AG20443 (cell line): ENCODE results near the gene BPIFA1.
A peak's percentile ranks its signal among the peaks of the same experiment; 100 is the strongest.

ENCODE experiments used
- DNase-seq: peaks from one replicate; pipeline ENCODE4 v3.0.0; 2012; ENCODE audit warnings: low spot score, mixed read lengths

The BPIFA1 gene

GRCh38 chr20:33240923-33241322 is 5.1 kb downstream of the BPIFA1 start:
- DNase-seq, result no peak

- DNase-seq, result no peak
Observed at GRCh38 chr20:33242319-33243100, 6.7 kb downstream of the BPIFA1 start.

DNA sequence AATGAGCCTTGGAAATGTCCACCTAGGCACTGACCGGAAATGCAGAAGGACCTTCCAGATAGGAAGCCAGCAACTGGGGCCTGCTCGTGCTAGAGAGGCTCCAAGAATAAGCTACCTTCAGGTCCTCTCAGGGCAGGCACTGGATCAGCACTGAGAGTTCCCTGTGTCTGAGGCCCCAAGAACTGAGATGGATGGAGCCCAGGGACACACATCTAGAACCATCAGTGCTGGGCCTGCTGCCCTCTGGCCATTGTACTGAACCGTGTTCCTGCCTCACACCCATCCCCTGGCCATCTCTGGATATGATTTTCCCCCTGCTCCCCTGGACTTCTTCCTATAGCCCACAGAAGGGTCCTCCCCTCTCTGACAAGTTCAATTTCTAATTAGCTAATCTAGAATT is 10.3 kb downstream of the BPIFA1 start:
- DNase-seq, result no peak

GRCh38 chr20:33249456-33249855 is 13.7 kb downstream of the BPIFA1 start:
- DNase-seq, result no peak

DNA sequence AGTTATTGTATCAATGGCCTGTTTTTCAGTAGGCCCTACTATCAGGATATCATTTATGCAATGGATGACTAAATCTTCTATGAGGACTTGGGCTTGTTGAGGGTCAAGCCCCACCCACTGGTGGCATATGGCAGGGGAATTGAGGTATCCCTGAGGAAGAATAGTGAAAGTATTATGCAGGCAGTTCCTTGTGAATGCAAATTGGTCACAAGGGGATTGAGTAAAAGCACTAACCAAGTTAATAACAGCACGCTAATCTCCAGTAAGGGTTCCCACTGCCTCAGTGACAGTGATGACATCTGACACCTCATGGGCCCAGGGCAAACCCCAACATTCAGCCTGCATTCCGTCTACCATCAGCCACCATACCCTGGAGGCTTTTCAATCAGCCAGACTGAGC is 14.9 kb downstream of the BPIFA1 start:
- DNase-seq, result no peak

DNA sequence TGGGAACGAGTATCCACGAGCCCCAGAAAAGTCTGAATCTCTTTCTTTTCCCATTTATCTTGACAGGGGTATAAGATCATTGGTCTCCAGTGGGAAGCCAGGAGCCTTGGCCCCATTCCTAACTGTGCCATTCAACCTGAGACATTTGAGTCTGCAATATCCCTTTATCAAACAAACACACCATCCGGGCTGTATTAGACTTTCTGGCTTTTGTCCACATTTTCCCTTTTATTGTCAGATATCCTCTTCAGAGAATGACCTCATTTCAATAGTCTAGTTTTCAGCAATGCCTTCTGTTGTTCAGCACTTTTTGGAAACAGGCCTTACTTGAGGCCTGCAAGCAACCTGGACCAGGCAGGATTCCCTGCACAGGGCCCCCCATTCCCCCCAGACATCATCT is 15.7 kb downstream of the BPIFA1 start:
- no peak for DNase-seq

GRCh38 chr20:33252460-33252859 is 16.7 kb downstream of the BPIFA1 start:
- no peak for DNase-seq

DNA sequence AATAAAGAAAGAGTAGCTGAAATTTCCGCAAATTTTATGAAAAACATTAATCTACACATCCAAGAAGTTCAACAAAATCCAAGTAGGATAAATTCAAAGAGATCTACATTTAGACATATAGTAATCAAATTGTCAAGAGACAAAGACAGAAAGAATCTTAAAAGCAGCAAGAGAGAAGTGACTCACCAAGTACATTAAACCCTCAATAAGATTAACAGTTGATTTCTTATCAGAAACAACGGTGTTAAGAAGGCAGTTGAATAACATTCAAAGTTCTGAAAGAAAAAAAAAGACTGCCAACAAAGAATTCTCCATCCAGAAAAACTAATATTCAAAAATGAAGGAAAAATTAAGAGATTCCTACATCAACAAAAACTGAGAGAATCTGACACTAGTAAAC is 19.2 kb downstream of the BPIFA1 start:
- no peak for DNase-seq

GRCh38 chr20:33257237-33257636 is 21.4 kb downstream of the BPIFA1 start:
- DNase-seq, result no peak

- DNase-seq, result no peak
Observed at GRCh38 chr20:33259371-33259770, 23.6 kb downstream of the BPIFA1 start.

- no peak for DNase-seq
Observed at GRCh38 chr20:33261465-33261864, 25.7 kb downstream of the BPIFA1 start.

GRCh38 chr20:33262658-33263065 is 26.9 kb downstream of the BPIFA1 start:
- DNase-seq, result peak; percentile 60

GRCh38 chr20:33263784-33264183 is 28.0 kb downstream of the BPIFA1 start:
- DNase-seq, result no peak

DNA sequence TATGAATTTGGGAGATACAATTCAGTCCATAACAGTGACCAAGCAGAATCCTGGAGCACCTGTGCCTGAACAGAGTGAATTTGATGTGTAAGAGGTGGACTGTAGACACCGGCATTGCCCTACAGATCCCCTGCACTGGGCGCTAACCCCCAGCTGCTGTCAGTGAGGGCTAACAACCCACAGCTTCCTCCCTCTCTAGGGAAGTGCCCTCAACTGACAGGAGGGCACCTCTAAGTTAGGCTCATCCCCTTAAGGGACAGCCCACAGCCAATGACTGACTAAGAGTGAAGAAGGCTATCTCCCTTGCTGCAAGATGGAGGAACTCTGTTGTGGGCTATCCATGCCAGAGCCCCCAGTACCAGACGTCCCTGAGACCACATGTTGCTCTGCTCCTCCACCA is 31.9 kb downstream of the BPIFA1 start:
- DNase-seq, result no peak

DNA sequence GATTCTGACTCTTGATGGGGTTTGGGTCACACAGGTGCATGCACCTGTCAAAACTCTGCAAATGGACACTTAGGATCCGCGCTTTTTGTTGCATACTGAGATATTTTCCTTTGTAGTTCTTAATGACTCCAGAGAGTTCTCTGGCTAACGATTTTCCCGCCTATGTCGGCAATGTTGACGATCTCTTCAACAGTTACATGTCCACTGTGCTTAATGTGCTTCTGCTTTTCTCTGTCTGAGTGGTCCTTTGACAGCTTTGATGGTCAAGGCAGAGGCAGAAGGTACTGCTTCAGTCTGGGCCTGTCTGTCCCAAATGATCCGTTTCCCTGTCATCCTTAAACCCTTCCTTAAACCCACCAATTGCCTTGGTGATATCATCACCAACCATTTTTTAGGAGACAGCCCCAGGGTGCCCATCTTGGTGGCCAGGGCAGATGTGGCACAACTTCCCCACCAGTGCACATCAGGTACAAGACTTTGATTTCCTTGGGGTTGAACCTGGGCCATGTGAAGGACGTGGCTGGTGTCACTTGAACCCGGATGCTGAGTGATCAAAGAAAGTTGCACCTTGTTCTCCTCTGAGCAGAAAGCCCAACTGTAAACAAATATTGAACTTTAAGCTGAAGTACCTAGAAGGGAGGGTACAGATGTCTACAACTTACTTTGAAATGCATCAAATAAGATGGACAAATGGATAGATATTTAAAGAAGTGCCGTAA is 36.5 kb downstream of the BPIFA1 start:
- no peak for DNase-seq

DNA sequence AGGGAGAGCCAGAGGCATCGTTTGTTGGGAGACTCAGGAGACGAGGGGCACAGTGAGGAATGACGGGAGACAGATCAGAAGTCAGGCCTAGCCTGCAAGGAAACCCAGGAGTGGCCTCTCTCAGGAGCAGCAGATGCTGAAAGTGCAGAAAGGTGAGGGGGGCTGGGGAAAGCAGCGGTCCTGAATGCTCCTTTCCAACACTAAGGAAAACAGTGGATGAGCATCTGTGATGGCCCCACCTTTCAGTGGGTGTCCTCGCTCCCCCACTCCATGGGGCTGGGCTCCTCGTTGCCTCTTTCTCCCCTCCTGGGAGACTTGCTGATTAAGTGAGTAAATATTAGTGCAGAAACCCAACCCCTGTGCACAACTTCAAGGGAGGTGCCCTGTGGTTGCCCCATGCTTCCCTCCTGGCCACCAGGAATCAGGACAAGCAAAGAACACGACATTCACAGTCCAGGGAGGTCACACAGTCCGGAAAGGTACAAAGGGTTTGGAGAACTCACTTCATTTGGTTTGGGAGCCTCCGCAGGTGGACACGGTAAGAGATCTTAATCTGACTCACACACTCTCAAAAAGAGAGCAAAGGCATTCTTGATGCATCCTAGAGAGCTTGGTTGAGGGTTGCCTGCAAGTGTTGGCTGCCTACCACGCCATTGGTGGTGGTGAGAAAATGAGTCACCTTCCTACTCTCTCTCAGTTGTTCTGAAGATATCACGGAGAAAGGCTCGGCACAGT is 37.5 kb downstream of the BPIFA1 start:
- no peak for DNase-seq

DNA sequence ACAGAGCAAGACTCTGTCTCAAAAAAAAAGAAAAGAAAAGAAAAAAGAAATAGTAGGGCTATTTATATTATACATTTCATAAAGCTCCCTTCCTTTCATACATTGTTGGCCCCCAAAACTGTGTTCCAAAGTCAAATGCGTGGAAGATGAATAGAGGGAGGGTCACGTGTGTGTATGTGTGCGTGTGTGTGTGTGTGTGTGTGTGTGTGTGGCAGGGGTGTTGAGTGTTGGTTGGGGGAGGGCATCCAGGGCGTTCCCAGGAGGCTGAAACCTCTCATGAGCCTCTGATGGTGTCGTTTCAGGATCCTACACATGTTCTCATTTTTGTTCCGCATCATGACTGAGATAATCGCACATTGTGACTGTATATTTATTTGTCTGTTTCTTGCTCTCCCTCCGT is 39.4 kb downstream of the BPIFA1 start:
- DNase-seq, result no peak

GRCh38 chr20:33275871-33276270 is 40.1 kb downstream of the BPIFA1 start:
- no peak for DNase-seq

- DNase-seq, result no peak
Observed at GRCh38 chr20:33276303-33277113, 40.7 kb downstream of the BPIFA1 start.

DNA sequence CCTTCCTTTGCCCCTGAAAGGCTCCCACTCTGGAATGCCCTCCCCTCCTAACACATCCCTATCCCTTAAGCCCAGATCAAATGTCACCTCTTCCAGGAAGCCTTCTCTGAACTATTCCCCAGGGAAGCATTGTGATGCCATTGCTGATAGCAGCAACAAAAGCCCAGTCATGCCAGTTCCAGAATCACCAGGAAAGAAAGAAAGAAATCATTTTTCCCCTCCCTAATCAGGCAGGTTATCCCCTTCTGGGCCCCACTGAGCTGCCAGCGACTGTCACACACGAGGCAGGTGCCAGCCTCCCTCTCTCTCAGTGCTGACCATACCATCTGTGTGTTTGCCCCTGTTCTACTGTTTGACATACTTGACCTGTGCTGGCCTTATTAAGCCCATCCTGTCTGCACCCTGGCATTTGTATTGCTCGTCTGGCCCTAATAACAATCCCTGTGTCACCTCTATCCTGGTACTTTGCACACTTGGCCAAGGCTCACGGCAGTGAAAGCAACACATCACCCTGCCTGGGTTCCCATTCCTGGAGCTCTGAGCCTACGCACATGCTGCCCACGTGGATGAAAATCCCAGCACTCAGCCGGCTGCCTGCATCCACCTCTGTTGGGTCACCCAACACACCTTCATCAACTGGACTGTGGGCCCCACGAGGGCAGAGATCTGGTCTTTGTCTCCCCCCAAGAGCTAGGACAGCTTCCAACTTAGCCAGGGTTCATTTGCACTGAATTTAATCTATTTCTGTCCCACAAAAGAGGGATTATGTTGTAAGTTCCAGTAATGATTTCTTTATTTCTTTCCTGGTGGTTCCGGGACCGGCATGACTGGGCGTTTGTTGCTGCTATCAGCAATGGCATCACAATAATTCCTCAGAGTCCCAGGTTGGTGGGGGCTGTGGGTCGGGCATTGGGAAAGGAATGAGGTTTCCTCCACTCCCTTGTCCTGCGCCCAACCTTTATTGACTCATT is 42.0 kb downstream of the BPIFA1 start:
- no peak for DNase-seq

DNA sequence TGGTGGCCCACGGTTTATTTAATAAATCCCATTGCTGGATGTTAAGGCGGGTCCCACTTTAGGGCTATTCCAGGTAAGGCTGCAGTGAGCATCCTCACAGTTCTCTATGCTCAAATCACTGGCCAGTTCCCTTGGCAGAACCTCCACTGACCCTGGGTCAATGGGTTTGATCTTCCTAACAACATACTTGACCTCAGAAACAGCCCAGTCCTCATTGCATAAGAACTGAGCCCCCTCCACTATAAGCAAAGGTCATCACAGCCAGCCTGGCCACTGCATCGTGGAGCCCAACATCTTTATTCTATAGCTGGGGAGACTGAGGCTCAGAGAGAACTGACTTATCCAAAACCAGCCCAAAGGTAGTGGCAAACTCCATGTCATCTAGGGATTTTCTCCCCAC is 42.9 kb downstream of the BPIFA1 start:
- no peak for DNase-seq
